Chondrocyte (in vitro differentiated cells): ENCODE data around the gene ZDHHC1. TPM values are rescaled to one million over a fixed set of nuclear protein-coding genes. Genes with fewer than 3 reads are reported as not detected.

Experiments used
- DNase-seq: peaks from one replicate; pipeline ENCODE4 v3.0.0; 2021; ENCODE audit warnings: mixed read lengths, low spot score
- H3K27ac Mint-ChIP-seq: one replicate; pipeline ENCODE4 v1.8.0; 2021; ENCODE audit warnings: mild to moderate bottlenecking, moderate library complexity, mixed read lengths; ENCODE audit not compliant: unreplicated experiment
- H3K27me3 Mint-ChIP-seq: 2 replicates; pipeline ENCODE4 v1.8.0; 2021; ENCODE audit warnings: low read depth, mixed read lengths
- H3K36me3 Mint-ChIP-seq: 2 replicates; pipeline ENCODE4 v1.8.0; 2021; ENCODE audit warnings: low read depth, mixed read lengths
- H3K4me1 Mint-ChIP-seq: 2 replicates; pipeline ENCODE4 v1.8.0; 2021; ENCODE audit warnings: low read depth, mild to moderate bottlenecking, mixed read lengths
- H3K4me3 Mint-ChIP-seq: one replicate; pipeline ENCODE4 v1.8.0; 2021; ENCODE audit warnings: mild to moderate bottlenecking, moderate library complexity, mixed read lengths; ENCODE audit not compliant: unreplicated experiment
- H3K9me3 Mint-ChIP-seq: 2 replicates; pipeline ENCODE4 v1.8.0; 2021; ENCODE audit warnings: low read depth, mixed read lengths
- CTCF ChIP-seq: fragments of 200-600 bp; sonication (generic); IDR thresholded peaks from 2 replicates; pipeline ENCODE4 v1.5.0; 2021; ENCODE audit warnings: antibody characterized with exemption, mild to moderate bottlenecking, moderate library complexity
- total RNA-seq: library from RNA; stranded (reverse); gene quantifications from 3 replicates; pipeline ENCODE4 v1.2.1, GENCODE V29; 2021

The ZDHHC1 gene
- total RNA-seq, 1 donor from 2014 or later = 12.2 TPM

GRCh38 chr16:67429799-67430503 lies 13.7 kb upstream of the ZDHHC1 start:
- H3K4me3 Mint-ChIP-seq = peak overlapping the region; percentile 65
- no peak overlapping the region for H3K27ac Mint-ChIP-seq
- no peak for DNase-seq
- peaks cover 17% of the 10 kb centered on the region for H3K27me3 Mint-ChIP-seq
- no peak for TF ChIP-seq CTCF
- no peaks in the 10 kb centered on the region for H3K36me3 Mint-ChIP-seq
- peaks cover 11% of the 10 kb centered on the region for H3K4me1 Mint-ChIP-seq
- H3K9me3 Mint-ChIP-seq = no peaks in the 10 kb centered on the region

GRCh38 chr16:67429053-67429798 lies 12.9 kb upstream of the ZDHHC1 start:
- Mint-ChIP-seq H3K27ac (no peak overlapping the region), H3K4me1 (peaks cover 12% of the 10 kb centered on the region)

GRCh38 chr16:67428146-67428731 lies 12.0 kb upstream of the ZDHHC1 start:
- Mint-ChIP-seq H3K4me1 (peaks cover 20% of the 10 kb centered on the region), H3K27ac (no peak overlapping the region), H3K4me3 (no peak overlapping the region), H3K36me3 (no peaks in the 10 kb centered on the region), H3K9me3 (no peaks in the 10 kb centered on the region), H3K27me3 (peaks cover 17% of the 10 kb centered on the region)
- DNase-seq = peak; percentile 77
- TF ChIP-seq CTCF = peak; percentile 88

More at GRCh38 chr16:67429053-67429798, 12.9 kb upstream of the ZDHHC1 start:
- Mint-ChIP-seq H3K9me3 (no peaks in the 10 kb centered on the region), H3K4me3 (no peak overlapping the region), H3K27me3 (peaks cover 17% of the 10 kb centered on the region), H3K36me3 (no peaks in the 10 kb centered on the region)
- no peak for DNase-seq
- no peak for TF ChIP-seq CTCF

DNA sequence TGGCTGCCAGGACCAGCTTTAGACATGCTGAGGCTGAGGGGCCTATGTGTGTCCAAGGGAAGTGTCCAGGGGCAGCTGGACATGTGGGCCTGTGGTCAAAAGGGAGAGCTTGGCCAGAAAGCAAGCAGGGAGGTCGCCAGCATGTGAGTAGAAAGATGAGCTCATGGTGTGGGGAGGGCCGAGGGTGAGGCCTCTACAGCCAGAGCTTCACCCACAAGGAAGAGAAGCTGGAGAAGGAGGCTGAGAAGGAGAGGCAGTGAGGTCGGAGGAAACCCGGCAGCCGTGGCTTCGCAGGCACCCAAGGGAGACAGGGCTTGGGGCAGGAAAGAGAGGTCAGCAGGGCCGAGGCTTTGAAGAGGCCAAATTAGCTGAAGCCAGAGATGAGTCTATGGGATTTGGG lies 10.7 kb upstream of the ZDHHC1 start:
- Mint-ChIP-seq H3K27me3 (peaks cover 17% of the 10 kb centered on the region), H3K27ac (no peak overlapping the region)

More for the DNA sequence above, 10.7 kb upstream of the ZDHHC1 start:
- Mint-ChIP-seq H3K9me3 (no peaks in the 10 kb centered on the region), H3K36me3 (no peaks in the 10 kb centered on the region), H3K4me3 (no peak overlapping the region), H3K4me1 (peaks cover 20% of the 10 kb centered on the region)
- no peak for DNase-seq
- no peak for TF ChIP-seq CTCF
